CD4-positive, alpha-beta T cell (primary cell): ENCODE measurements around the gene IRF8. TPM values are rescaled to one million over a fixed set of nuclear protein-coding genes. Genes with fewer than 3 reads are reported as not detected.

Experiments used
- ATAC-seq: fragments of 200-7000 bp; cut with Tn5 transposase; one replicate; pipeline ENCODE4 v1.10.0; 2022; ENCODE audit warnings: mild to moderate bottlenecking; ENCODE audit not compliant: poor library complexity
- CTCF ChIA-PET: fragments of 350-600 bp; sonication (Branson Sonifier 250); formaldehyde crosslinking; loops from one replicate; lab custom pipeline; 2021; ENCODE audit warnings: antibody characterized with exemption, inconsistent platforms; lab: Charles Lee
- POLR2A ChIA-PET: fragments of 350-600 bp; sonication (Branson Sonifier 250); formaldehyde crosslinking; loops from one replicate; lab custom pipeline; 2021; ENCODE audit warnings: antibody characterized with exemption, inconsistent platforms; lab: Charles Lee
- DNase-seq, 14 experiments: peaks; one replicate each; pipeline ENCODE4 v3.0.0-alpha.2; 2013 to 2020; ENCODE audit warnings: mixed read lengths in 2 of 14
- H3K27ac ChIP-seq, 2 donors: one replicate each; pipeline versions ENCODE4 v1.5.1 to v1.7.0; 2013; ENCODE audit warnings: low read length in 2 of 2, low read depth in 1 of 2, mild to moderate bottlenecking in 1 of 2
- H3K27me3 ChIP-seq, 2 experiments: 1 replicate in 1 of 2; 2 replicates in 1 of 2; pipeline versions ENCODE4 v1.6.1 to v1.7.0; 2013; ENCODE audit warnings: low read length in 2 of 2, control low read depth in 1 of 2, mild to moderate bottlenecking in 1 of 2, moderate library complexity in 1 of 2; ENCODE audit not compliant: insufficient read depth in 2 of 2, control insufficient read depth in 1 of 2
- H3K36me3 ChIP-seq: one replicate; pipeline ENCODE4 v1.6.1; 2013; ENCODE audit warnings: low read length, control low read depth; ENCODE audit not compliant: insufficient read depth
- H3K4me1 ChIP-seq: one replicate; pipeline ENCODE4 v1.6.1; 2013; ENCODE audit warnings: low read length, control low read depth; ENCODE audit not compliant: insufficient read depth
- H3K4me3 ChIP-seq: one replicate; pipeline ENCODE4 v1.5.1; 2013; ENCODE audit warnings: mild to moderate bottlenecking, low read length, moderate library complexity
- H3K9me3 ChIP-seq, 2 experiments: 1 replicate in 1 of 2; 2 replicates in 1 of 2; pipeline versions ENCODE4 v1.6.1 to v1.7.0; 2013; ENCODE audit warnings: low read length in 2 of 2, mild to moderate bottlenecking in 2 of 2, control low read depth in 1 of 2, moderate library complexity in 1 of 2; ENCODE audit not compliant: control insufficient read depth in 1 of 2, insufficient read depth in 1 of 2
- H3K27ac Mint-ChIP-seq: one replicate; pipeline ENCODE4 v1.8.0; 2020; ENCODE audit warnings: mixed read lengths
- H3K27me3 Mint-ChIP-seq: one replicate; pipeline ENCODE4 v1.8.0; 2021; ENCODE audit warnings: mixed read lengths
- H3K36me3 Mint-ChIP-seq: one replicate; pipeline ENCODE4 v1.8.0; 2021; ENCODE audit warnings: low read depth, mixed read lengths
- H3K4me1 Mint-ChIP-seq: one replicate; pipeline ENCODE4 v1.8.0; 2021; ENCODE audit warnings: low read depth, mixed read lengths
- H3K4me3 Mint-ChIP-seq: one replicate; pipeline ENCODE4 v1.8.0; 2020; ENCODE audit warnings: mild to moderate bottlenecking, mixed read lengths
- H3K9me3 Mint-ChIP-seq: one replicate; pipeline ENCODE4 v1.8.0; 2020; ENCODE audit warnings: mixed read lengths
- CTCF ChIP-seq: fragments of 200-600 bp; IDR thresholded peaks from one replicate; pipeline ENCODE4 v1.8.0; 2022; ENCODE audit warnings: antibody characterized with exemption, mild to moderate bottlenecking
- intact Hi-C, 2 experiments: fragments of 100-400 bp; cut with DNase I in 1 of 2; cut with micrococcal nuclease in 1 of 2; formaldehyde crosslinking; loops; one replicate each; pipeline versions ENCODE4 v1.15.1 to v1.9.0; 2023 to 2025; cut with DNase I, micrococcal nuclease
- total RNA-seq, 174 experiments: library from RNA in 2 of 174; stranded (reverse) in 2 of 174; gene quantifications; one replicate each; pipeline ENCODE4 v1.2.3 and lab custom pipeline; 2021 to 2026

The IRF8 gene
- total RNA-seq, 2 experiments from 2014 or later = 11.3 to 13.2 TPM

GRCh38 chr16:85947230-85948137 lies 48.5 kb downstream of the IRF8 start:
- peak in 9 of 14 experiments; percentile 6 to 59 (median 39) for DNase-seq
- TF ChIP-seq CTCF = no peak
- peak; percentile 71 for ATAC-seq
- peaks cover 0 to 2% of the 10 kb centered on the region in 2 experiments for H3K27me3 ChIP-seq
- no peaks in the 10 kb centered on the region for H3K36me3 ChIP-seq
- H3K27ac Mint-ChIP-seq = peak overlapping the region; percentile 34
- H3K9me3 Mint-ChIP-seq = no peaks in the 10 kb centered on the region
- POLR2A ChIA-PET = no interaction called here
- intact Hi-C loops = no loop called here
- H3K27ac ChIP-seq = no peak overlapping the region
- CTCF ChIA-PET = no interaction called here
- no peaks in the 10 kb centered on the region for H3K36me3 Mint-ChIP-seq
- H3K4me1 ChIP-seq = peaks cover 37% of the 10 kb centered on the region
- peaks cover 42% of the 10 kb centered on the region for H3K4me1 Mint-ChIP-seq
- peak overlapping the region; percentile 95 for H3K4me3 Mint-ChIP-seq
- peak overlapping the region; percentile 60 for H3K4me3 ChIP-seq
- peaks cover 4% of the 10 kb centered on the region for H3K27me3 Mint-ChIP-seq
- H3K9me3 ChIP-seq = no peaks in the 10 kb centered on the region

- TF ChIP-seq CTCF = no peak
- intact Hi-C loops = no loop called here
- Mint-ChIP-seq H3K27me3 (peaks cover 4% of the 10 kb centered on the region), H3K36me3 (no peaks in the 10 kb centered on the region), H3K27ac (peak overlapping the region; percentile 34), H3K9me3 (no peaks in the 10 kb centered on the region), H3K4me1 (peaks cover 42% of the 10 kb centered on the region), H3K4me3 (peak overlapping the region; percentile 95)
- Histone ChIP-seq H3K9me3 (no peaks in the 10 kb centered on the region), H3K4me3 (peak overlapping the region; percentile 60), H3K36me3 (no peaks in the 10 kb centered on the region), H3K27ac (no peak overlapping the region), H3K4me1 (peaks cover 37% of the 10 kb centered on the region), H3K27me3 (peaks cover 0 to 2% of the 10 kb centered on the region in 2 experiments)
- POLR2A ChIA-PET = no interaction called here
- DNase-seq (no peak), ATAC-seq (no peak)
- CTCF ChIA-PET = no interaction called here
Measured at GRCh38 chr16:85948138-85948509, 49.2 kb downstream of the IRF8 start.

- H3K4me1 Mint-ChIP-seq = peaks cover 42% of the 10 kb centered on the region
- H3K27ac Mint-ChIP-seq = no peak overlapping the region
- peaks cover 4% of the 10 kb centered on the region for H3K27me3 Mint-ChIP-seq
- peaks cover 37% of the 10 kb centered on the region for H3K4me1 ChIP-seq
- H3K27ac ChIP-seq = no peak overlapping the region
- no peaks in the 10 kb centered on the region for H3K9me3 Mint-ChIP-seq
- no peak for ATAC-seq
- H3K27me3 ChIP-seq = peaks cover 0 to 2% of the 10 kb centered on the region in 2 experiments
- TF ChIP-seq CTCF = no peak
- no peak for DNase-seq
- H3K9me3 ChIP-seq = no peaks in the 10 kb centered on the region
- H3K36me3 Mint-ChIP-seq = no peaks in the 10 kb centered on the region
- H3K4me3 ChIP-seq = no peak overlapping the region
- intact Hi-C loops = no loop called here
- H3K4me3 Mint-ChIP-seq = peak overlapping the region; percentile 70
- H3K36me3 ChIP-seq = no peaks in the 10 kb centered on the region
- CTCF ChIA-PET = no interaction called here
- POLR2A ChIA-PET = no interaction called here
Measured at GRCh38 chr16:85948616-85949265, 49.8 kb downstream of the IRF8 start.
